Neutrophil (primary cell): ENCODE data around the gene PRKCE.

ENCODE experiments used
- H3K27ac ChIP-seq: fragments of 200-600 bp; sonication (generic); 2 replicates; pipeline ENCODE4 v1.5.1; 2016; ENCODE audit warnings: mild to moderate bottlenecking, moderate library complexity
- H3K27me3 ChIP-seq: fragments of 200-600 bp; sonication (generic); 2 replicates; pipeline ENCODE4 v1.6.0; 2016; ENCODE audit warnings: mild to moderate bottlenecking
- H3K36me3 ChIP-seq: fragments of 200-600 bp; sonication (generic); 2 replicates; pipeline ENCODE4 v1.5.1; 2017
- H3K4me1 ChIP-seq, 2 experiments: fragments of 200-600 bp in 1 of 2; sonication (generic) in 1 of 2; 1 replicate in 1 of 2; 2 replicates in 1 of 2; pipeline versions ENCODE4 v1.5.1 to v1.6.1; 2013 to 2016; ENCODE audit warnings: low read depth in 1 of 2, low read length in 1 of 2, mild to moderate bottlenecking in 1 of 2, moderate library complexity in 1 of 2; ENCODE audit not compliant: control insufficient read depth in 1 of 2, insufficient read depth in 1 of 2
- H3K4me3 ChIP-seq, 2 experiments: fragments of 200-600 bp in 1 of 2; sonication (generic) in 1 of 2; 1 replicate in 1 of 2; 2 replicates in 1 of 2; pipeline ENCODE4 v1.5.1; 2013 to 2016; ENCODE audit warnings: low read depth in 1 of 2, low read length in 1 of 2, mild to moderate bottlenecking in 1 of 2, moderate library complexity in 1 of 2
- H3K9me3 ChIP-seq: fragments of 200-600 bp; sonication (generic); 2 replicates; pipeline ENCODE4 v1.5.1; 2016
- CTCF ChIP-seq: fragments of 200-600 bp; sonication (generic); IDR thresholded peaks from 2 replicates; pipeline ENCODE4 v1.5.1; 2016; ENCODE audit warnings: antibody characterized with exemption

The PRKCE gene

GRCh38 chr2:46196871-46197462, 545.5 kb downstream of the PRKCE start:
- Histone ChIP-seq H3K36me3 (no peaks in the 10 kb centered on the region), H3K27ac (no peak overlapping the region), H3K4me1 (peaks cover 4 to 9% of the 10 kb centered on the region in 2 experiments), H3K9me3 (no peaks in the 10 kb centered on the region), H3K27me3 (no peaks in the 10 kb centered on the region), H3K4me3 (no peak overlapping the region)
- TF ChIP-seq CTCF, result no peak

GRCh38 chr2:46197672-46198071, 546.2 kb downstream of the PRKCE start:
- H3K4me1 ChIP-seq, result peaks cover 4 to 9% of the 10 kb centered on the region in 2 experiments
- no peak overlapping the region for H3K27ac ChIP-seq
- H3K4me3 ChIP-seq, result no peak overlapping the region
- TF ChIP-seq CTCF, result no peak
- no peaks in the 10 kb centered on the region for H3K27me3 ChIP-seq
- no peaks in the 10 kb centered on the region for H3K36me3 ChIP-seq
- no peaks in the 10 kb centered on the region for H3K9me3 ChIP-seq

GRCh38 chr2:46198164-46198883, 546.8 kb downstream of the PRKCE start:
- Histone ChIP-seq H3K27ac (no peak overlapping the region), H3K27me3 (no peaks in the 10 kb centered on the region), H3K4me1 (peaks cover 4 to 9% of the 10 kb centered on the region in 2 experiments), H3K9me3 (no peaks in the 10 kb centered on the region), H3K36me3 (no peaks in the 10 kb centered on the region), H3K4me3 (no peak overlapping the region)
- no peak for TF ChIP-seq CTCF

GRCh38 chr2:46198966-46199365, 547.5 kb downstream of the PRKCE start:
- TF ChIP-seq CTCF, result no peak
- H3K4me3 ChIP-seq, result no peak overlapping the region
- H3K4me1 ChIP-seq, result peaks cover 4 to 9% of the 10 kb centered on the region in 2 experiments
- no peaks in the 10 kb centered on the region for H3K9me3 ChIP-seq
- H3K27ac ChIP-seq, result no peak overlapping the region
- no peaks in the 10 kb centered on the region for H3K27me3 ChIP-seq
- H3K36me3 ChIP-seq, result no peaks in the 10 kb centered on the region

- Histone ChIP-seq H3K4me1 (peaks cover 9 to 14% of the 10 kb centered on the region in 2 experiments), H3K9me3 (no peaks in the 10 kb centered on the region), H3K27me3 (no peaks in the 10 kb centered on the region), H3K27ac (no peak overlapping the region), H3K36me3 (no peaks in the 10 kb centered on the region), H3K4me3 (no peak overlapping the region)
- TF ChIP-seq CTCF, result no peak
Observed at GRCh38 chr2:46200100-46200690, 548.7 kb downstream of the PRKCE start.
